NCI-H1930 (cell line): ENCODE results near the gene TBCK.
"Not testable (repeated sequence)": the region's sequence is repeated elsewhere in the genome, so short reads cannot be mapped to it uniquely, and the experiment has no call there.

Source experiments
- DNase-seq, 2 experiments: peaks; one replicate each; lab custom pipeline; 2025; lab: John Stamatoyannopoulos, UW

Gene TBCK

DNA sequence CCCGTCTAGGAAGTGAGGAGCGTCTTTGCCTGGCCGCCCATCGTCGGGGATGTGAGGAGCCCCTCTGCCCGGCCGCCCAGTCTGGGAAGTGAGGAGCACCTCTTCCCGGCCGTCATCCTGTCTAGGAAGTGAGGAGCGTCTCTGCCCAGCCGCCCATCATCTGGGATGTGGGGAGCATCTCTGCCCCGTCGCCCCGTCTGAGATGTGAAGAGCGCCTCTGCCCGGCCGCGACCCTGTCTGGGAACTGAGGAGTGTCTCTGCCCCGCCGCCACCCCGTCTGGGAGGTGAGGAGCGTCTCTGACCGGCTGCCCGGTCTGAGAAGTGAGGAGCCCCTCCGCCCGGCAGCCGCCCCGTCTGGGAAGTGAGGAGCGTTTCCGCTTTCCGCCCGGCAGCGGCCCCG is 5.2 kb upstream of the TBCK start:
- DNase-seq, result not testable (repeated sequence)

GRCh38 chr4:106320235-106320634 is 4.2 kb upstream of the TBCK start:
- no peak for DNase-seq

- no peak for DNase-seq
Observed at GRCh38 chr4:106318511-106318910, 2.5 kb upstream of the TBCK start.

- no peak for DNase-seq
Observed at GRCh38 chr4:106317815-106318214, 1.8 kb upstream of the TBCK start.

DNA sequence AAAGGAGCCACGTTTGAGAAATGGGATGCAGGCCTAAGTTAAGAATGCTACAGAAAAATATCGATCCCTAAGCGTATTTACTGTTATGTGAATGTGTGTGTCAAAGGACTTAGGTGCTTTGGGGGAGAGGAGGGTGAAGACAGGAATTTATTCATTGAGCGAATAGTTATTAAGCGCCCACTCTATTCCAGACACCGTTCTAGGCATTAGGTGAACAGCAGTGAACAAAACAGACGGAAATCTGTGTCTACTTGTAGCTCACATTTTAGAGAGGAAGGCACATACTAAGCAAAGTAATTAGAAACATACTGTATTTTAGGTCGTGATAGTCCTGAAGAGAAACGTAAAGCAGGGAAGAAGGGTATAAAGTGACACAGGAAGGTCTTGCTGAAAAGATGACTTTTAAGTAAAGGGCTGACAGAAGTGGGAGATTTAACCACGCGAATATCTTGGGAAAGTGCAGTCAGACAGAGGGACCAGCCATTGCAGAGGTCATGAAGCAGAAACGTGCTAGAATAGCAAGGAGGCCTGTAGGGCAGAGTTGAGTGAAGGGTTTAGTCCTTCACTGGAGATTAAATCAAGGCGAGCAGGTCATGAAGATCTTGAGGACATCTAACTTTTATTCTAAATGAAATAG is 882 bp upstream of the TBCK start:
- no peak for DNase-seq

DNA sequence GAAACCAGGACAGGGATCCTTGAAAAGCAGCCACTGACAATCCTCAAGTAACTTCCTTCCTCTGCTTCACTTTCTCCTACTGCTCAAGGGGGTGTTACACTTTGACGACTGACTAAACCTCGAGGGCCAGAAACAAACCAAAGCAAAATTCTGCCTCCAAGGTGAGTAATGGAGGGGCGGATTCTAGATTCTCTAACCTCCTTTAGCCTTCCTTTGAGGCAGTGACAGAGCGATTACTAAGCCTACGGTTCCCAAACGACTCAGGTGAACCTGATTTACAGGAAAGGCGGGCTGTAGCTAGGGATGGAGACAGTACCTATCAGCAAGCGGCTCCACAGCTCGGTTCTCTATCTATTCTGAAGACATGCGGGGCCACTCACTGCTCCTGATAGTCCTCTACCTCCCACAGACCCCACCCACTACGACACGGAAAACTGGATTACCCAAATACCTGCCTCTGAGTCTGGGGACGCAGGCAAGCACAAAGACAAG is 487 bp downstream of the TBCK start:
- peak in 1 of 2 experiments; percentile 16 for DNase-seq

GRCh38 chr4:106314960-106315359 is 1.0 kb downstream of the TBCK start:
- no peak for DNase-seq

DNA sequence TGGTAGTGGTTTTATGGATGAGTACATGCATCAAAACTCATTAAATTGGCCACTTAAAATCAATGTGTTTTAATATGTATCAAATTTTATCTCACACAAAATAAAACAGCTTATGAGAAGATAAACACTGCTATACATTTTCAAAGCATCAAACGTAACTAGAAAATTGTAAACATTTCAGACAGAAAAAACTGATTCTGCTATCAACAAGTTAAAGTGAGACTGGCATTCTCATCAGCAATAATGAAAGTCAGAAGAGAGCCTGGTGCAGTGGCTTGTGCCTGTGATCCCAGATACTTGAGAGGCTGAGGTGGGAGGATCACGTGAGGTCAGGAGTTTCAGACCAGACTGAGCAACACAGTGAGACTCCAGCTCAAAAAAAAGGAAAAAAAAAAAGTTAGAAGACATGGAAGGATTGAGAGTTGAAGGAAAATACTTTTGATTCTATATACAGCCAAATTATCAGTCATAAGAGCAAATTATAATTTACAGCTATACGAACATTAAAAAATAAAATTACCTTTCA is 2.9 kb downstream of the TBCK start:
- DNase-seq, result no peak

DNA sequence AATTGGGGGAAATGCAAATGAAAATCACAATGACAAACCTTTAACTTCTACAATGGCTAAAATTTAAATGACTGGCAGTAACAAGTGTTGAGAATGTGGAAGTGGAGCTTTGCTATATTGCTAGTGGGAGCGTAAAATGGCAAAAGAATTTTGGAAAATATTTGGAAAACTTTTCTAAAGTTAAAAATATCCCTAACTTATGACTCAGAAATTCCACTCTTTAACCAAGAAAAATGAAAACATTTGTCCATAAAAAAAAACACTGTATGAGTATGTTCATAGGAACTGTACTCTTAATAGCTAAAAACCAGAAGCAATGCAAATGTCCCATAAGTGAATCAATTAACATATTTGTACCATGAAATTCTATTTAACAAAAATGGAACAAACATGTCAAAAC is 3.6 kb downstream of the TBCK start:
- DNase-seq, result no peak

DNA sequence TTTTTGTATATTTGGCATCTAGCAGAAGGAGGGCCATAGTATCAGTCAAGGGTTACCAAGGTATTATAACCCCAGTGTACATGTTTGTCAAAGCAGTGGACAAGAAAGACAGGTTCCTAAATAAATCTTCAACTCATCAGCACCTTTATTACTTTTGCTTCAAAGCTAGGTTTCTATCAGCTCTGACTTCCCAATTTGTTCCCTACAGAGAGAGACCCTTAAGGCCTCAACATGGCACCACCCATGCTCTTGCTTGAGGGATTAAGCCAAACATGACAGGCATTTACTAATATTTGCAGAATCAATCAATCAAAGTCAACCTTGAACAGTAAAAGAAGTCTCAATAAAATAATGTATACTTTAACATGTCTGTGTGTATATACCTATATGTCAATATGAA is 9.4 kb downstream of the TBCK start:
- no peak for DNase-seq

DNA sequence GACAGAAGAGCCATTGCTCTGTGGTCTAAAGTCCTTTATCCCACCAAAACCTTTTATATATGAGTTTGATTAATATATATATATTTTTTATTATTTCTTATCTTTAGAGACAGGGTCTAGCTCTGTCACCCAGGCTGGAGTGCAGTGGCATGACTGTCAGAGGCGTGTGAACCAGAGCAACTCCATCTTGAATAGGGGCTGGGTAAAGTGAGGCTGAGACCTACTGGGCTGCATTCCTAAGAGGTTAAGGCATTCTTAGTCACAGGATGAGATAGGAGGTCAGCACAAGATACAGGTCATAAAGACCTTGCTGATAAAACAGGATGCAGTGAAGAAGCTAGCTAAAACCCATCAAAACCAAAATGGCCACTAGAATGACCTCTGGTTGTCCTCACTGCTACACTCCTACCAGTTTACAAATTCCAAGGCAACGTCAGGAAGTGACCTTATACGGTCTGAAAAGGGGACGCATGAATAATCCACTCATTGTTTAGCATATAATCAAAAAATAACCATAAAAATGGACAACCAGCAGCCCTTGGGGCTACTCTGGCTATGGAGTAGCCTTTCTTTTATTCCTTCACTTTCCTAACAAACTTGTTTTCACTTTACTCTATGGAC is 10.5 kb downstream of the TBCK start:
- no peak for DNase-seq

- no peak for DNase-seq
Observed at GRCh38 chr4:106304632-106305031, 11.4 kb downstream of the TBCK start.

- DNase-seq, result no peak
Observed at GRCh38 chr4:106303548-106304281, 12.3 kb downstream of the TBCK start.

- DNase-seq, result no peak
Observed at GRCh38 chr4:106302062-106302438, 14.0 kb downstream of the TBCK start.

DNA sequence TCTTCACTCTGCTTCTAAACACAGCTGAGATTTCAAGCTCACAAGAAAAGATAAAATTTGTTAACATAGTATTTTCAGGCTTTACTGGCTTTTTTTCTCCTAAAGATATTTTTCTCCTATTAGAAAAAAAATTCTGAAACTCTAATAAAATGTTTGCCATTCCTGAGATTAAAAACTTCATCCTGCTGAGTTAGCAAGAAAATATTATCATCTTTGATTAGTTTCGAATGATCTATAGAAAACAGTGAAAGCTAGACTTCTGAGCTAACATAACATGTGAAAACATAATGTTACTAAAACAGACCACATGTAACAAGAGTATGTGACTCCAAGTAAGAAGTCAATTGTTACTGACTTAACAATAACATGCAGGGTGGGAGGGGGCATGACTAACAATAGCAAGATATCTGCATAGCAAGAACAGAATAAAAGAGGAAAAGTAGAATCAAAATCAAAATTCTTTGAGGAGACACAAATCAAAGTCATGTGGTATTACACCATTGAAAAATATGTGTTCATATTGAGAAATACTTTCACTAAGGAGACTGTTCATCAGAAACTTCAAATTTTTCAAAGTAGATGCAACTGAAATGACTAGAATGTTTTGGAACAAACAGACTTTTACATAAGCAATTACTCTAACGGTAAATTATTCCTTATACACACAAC is 14.5 kb downstream of the TBCK start:
- no peak for DNase-seq

- DNase-seq, result no peak
Observed at GRCh38 chr4:106299977-106300376, 16.0 kb downstream of the TBCK start.

- no peak for DNase-seq
Observed at GRCh38 chr4:106297245-106298035, 18.6 kb downstream of the TBCK start.

DNA sequence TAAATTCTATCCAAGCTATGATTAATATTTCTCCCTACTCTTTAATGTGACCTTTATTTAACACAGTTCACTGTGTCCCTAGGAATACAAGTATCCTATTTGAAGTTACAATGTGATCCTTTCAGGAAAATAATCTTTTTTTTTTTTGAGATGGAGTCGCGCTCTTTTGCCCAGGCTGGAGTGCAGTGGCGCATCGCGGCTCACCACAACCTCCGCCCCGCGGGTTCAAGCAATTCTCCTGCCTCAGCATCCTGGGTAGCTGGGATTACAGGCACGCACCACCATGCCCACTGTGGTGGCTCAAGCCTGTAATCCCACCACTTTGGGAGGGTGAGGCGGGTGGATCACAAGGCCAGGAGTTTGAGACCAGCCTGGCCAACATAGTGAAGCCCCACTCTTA is 21.9 kb downstream of the TBCK start:
- DNase-seq, result no peak

GRCh38 chr4:106291678-106292077 is 24.3 kb downstream of the TBCK start:
- no peak for DNase-seq

DNA sequence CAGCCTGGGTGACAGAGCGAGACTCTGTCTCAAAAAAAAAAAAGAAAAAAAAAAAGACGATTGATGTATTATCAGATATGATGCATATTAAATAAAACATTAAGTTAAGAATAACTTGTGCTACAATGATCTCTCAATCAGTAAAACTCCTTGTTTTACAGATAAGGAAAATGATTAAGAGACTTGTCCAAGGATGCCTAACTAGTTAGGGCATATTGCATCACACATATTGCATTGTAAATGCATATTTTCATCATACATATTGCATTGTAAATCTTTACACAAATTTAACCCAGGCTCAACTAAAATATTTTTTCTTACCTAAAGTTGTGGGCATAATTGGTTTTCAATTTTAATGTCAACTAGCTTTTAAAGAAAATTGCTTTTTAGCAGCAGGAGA is 26.3 kb downstream of the TBCK start:
- DNase-seq, result no peak

- DNase-seq, result no peak
Observed at GRCh38 chr4:106287353-106287969, 28.5 kb downstream of the TBCK start.
